ENCODE results near the gene C20orf202. TPM values are rescaled to one million over a fixed set of nuclear protein-coding genes. Genes with fewer than 3 reads are reported as not detected.

The C20orf202 gene
- total and polyA plus RNA-seq, 9 of the 15 experiments (the other 6 are each of a cell fraction or from before 2014, with no cell fraction given) = 0.03 to 0.24 (median 0.15) TPM; not detected in 4

GRCh38 chr20:1254254-1254653 lies 51.0 kb downstream of the C20orf202 start:
- in situ Hi-C loops (cut with MboI) (no loop called here), intact Hi-C loops (cut with micrococcal nuclease) (no loop called here)
- H3K36me3 ChIP-seq (ENCODE audit: control insufficient read depth, insufficient read depth, low read length) = peaks cover 3% of the 10 kb centered on the region; the same call in 1 of the 3 replicates
- POLR2A ChIA-PET = interaction anchor here (0.6 to 1.5 kb wide), 2 partner anchors 27 to 504 kb away, joined by 4 read pairs; no protein-coding TSS in a partner anchor
- no peak for TF ChIP-seq ZNF184 (CRISPR knock-in tag; IDR thresholded peaks at IDR 0.05)
- no peak for TF ChIP-seq BACH1 (tag; IDR thresholded peaks at IDR 0.05)
- peak; percentile 68 for TF ChIP-seq SPI1 (IDR thresholded peaks at IDR 0.05; ENCODE audit: borderline replicate concordance, low read depth, low read length)
- peak; percentile 20; the same call in 1 of the 2 replicates for TF ChIP-seq ARID3A (IDR thresholded peaks at IDR 0.05; ENCODE audit: borderline replicate concordance, low read depth, low read length)
- TF ChIP-seq ARID4B (CRISPR knock-in tag; IDR thresholded peaks at IDR 0.05) = no peak
- TF ChIP-seq ELF2 (CRISPR knock-in tag; IDR thresholded peaks at IDR 0.05) = no peak
- TF ChIP-seq HNRNPK (IDR thresholded peaks at IDR 0.05; ENCODE audit: low read depth, low read length, poor library complexity, severe bottlenecking) = no peak
- TF ChIP-seq TSC22D4 (tag; IDR thresholded peaks at IDR 0.05) = no peak
- ATAC-seq (no peak), FAIRE-seq (no peak), DNase-seq (ENCODE audit: extremely low read depth in 1 of 4, low spot score in 3 of 4) (no peak)
- peak overlapping the region; percentile 47 for H3K27ac ChIP-seq (ENCODE audit: extremely low read depth, low read depth, low read length)
- CTCF ChIA-PET (ENCODE audit: low intra/inter-chr PET ratio) = no interaction called here
- H3K4me3 ChIP-seq = no peak overlapping the region
- peak overlapping the region in 1 of 2 experiments; percentile 10; a peak in 1 of 4 replicates for H3K9ac ChIP-seq (ENCODE audit: insufficient read depth in 1 of 2, low read depth in 2 of 2, low read length in 2 of 2)
- peaks cover 12% of the 10 kb centered on the region for H3K9me3 ChIP-seq (replicated peaks; ENCODE audit: control insufficient read depth, insufficient read depth, low read depth, low read length)
- no peaks in the 10 kb centered on the region for H3K9me1 ChIP-seq (ENCODE audit: control insufficient read depth, insufficient read depth, low read length)
- 41% methylated on average over 2 of the region's 2 CpGs for WGBS (ENCODE audit: insufficient coverage, low coverage, missing lambda C conversion rate)
- H2AFZ ChIP-seq (ENCODE audit: low read depth, low read length) = peak overlapping the region; percentile 59; the same call in 1 of the 2 replicates
- H3K4me2 ChIP-seq (ENCODE audit: insufficient read depth, low read length) = no peak overlapping the region
- H4K20me1 ChIP-seq (replicated peaks; ENCODE audit: control insufficient read depth, insufficient read depth, low read length) = no peaks in the 10 kb centered on the region
- peaks cover 0 to 32% of the 10 kb centered on the region in 2 experiments; a peak in 3 of 5 replicates for H3K4me1 ChIP-seq (replicated peaks in 1 of 2; ENCODE audit: control insufficient read depth in 2 of 2, insufficient read depth in 2 of 2, low read length in 2 of 2)
- BruUV-seq (replicated peaks) = no TSS peak
- no peaks in the 10 kb centered on the region for H3K79me2 ChIP-seq (ENCODE audit: control insufficient read depth, insufficient read depth, low read length)
- no peaks in the 10 kb centered on the region for H3K27me3 ChIP-seq (ENCODE audit: control insufficient read depth in 2 of 2, insufficient read depth in 2 of 2, low read length in 2 of 2)
